Measurements from ENCODE around the gene SLC39A8. TPM values are rescaled to one million over a fixed set of nuclear protein-coding genes. Genes with fewer than 3 reads are reported as not detected.

Gene SLC39A8
- total RNA-seq, 1 donor from 2014 or later: 6.6 TPM

GRCh38 chr4:102259081-102259480 lies 86.2 kb downstream of the SLC39A8 start:
- no peak for TF ChIP-seq CTCF (conservative IDR thresholded peaks at IDR 0.05; ENCODE audit: low read depth, low read length)
- no peak overlapping the region for H3K4me3 ChIP-seq (ENCODE audit: low read depth, low read length)
- DNase-seq (ENCODE audit: low read depth): no peak

- no peak overlapping the region for H3K4me3 ChIP-seq (ENCODE audit: low read depth, low read length)
- DNase-seq (ENCODE audit: low read depth): no peak
- no peak for TF ChIP-seq CTCF (conservative IDR thresholded peaks at IDR 0.05; ENCODE audit: low read depth, low read length)
Observed at GRCh38 chr4:102256321-102256720, 89.0 kb downstream of the SLC39A8 start.

DNA sequence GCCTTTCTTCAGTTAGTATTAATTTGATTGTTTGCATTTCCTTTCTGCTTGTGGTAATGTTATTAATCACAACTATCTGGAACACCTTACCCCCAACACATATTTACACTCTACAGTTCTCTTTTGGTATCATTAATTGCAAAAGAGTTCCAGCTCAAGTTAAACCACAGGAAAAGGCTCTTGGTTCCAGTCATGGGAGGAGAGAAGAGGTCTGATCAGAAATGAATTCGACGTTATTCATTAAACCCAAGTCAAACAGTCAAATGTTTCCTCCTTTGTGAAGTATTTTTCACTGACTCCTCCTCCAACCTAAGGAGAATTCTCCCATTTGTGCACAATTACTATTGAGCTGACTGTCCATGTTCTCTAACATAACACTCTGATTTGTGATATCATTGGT lies 91.4 kb downstream of the SLC39A8 start:
- TF ChIP-seq CTCF (conservative IDR thresholded peaks at IDR 0.05; ENCODE audit: low read depth, low read length): no peak
- DNase-seq (ENCODE audit: low read depth): peak; percentile 27
- H3K4me3 ChIP-seq (ENCODE audit: low read depth, low read length): no peak overlapping the region

- TF ChIP-seq CTCF (conservative IDR thresholded peaks at IDR 0.05; ENCODE audit: low read depth, low read length): no peak
Observed at GRCh38 chr4:102252171-102252570, 93.1 kb downstream of the SLC39A8 start.

DNA sequence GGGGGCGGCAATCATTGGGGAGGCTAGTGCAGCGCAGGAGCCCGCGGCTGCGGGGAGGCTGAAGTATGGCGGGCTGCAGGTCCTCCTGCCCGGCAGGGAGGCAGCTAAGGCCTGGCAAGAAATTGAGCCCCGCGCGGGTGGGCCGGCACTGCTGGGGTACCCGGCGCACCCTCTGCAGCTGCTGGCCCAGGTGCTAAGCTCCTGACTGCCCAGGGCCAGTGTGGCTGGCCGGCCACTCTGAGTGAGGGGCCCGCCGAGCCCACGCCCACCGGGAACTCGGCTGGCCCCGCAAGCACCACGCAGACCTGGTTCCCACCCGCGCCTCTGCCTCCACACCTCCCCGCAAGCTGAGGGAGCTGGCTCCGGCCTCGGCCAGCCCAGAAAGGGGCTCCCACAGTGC lies 94.9 kb downstream of the SLC39A8 start:
- H3K4me3 ChIP-seq (ENCODE audit: low read depth, low read length): no peak overlapping the region
- DNase-seq (ENCODE audit: low read depth): no peak
- no peak for TF ChIP-seq CTCF (conservative IDR thresholded peaks at IDR 0.05; ENCODE audit: low read depth, low read length)

More at GRCh38 chr4:102252171-102252570, 93.1 kb downstream of the SLC39A8 start:
- no peak overlapping the region for H3K4me3 ChIP-seq (ENCODE audit: low read depth, low read length)
- DNase-seq (ENCODE audit: low read depth): no peak

DNA sequence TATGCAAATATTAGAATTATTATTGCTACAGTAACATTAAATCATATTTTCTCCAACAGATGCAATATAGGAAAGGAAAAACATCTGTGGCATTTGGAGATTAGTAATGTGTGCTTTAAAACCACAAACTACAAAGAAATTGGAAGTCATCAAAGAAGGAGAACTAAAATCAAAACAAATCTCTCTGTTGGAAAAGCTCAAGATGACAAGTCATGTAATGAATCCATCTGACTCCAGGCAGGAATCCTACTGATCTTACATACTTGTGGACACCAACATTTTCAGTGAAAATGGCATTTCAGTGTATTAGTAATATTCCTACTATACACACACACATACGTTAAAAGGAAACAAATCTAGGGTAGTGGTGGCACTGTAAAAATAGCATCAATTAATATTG lies 98.2 kb downstream of the SLC39A8 start:
- H3K4me3 ChIP-seq (ENCODE audit: low read depth, low read length): no peak overlapping the region
- DNase-seq (ENCODE audit: low read depth): no peak
- no peak for TF ChIP-seq CTCF (conservative IDR thresholded peaks at IDR 0.05; ENCODE audit: low read depth, low read length)

- no peak overlapping the region for H3K4me3 ChIP-seq (ENCODE audit: low read depth, low read length)
- no peak for TF ChIP-seq CTCF (conservative IDR thresholded peaks at IDR 0.05; ENCODE audit: low read depth, low read length)
- DNase-seq (ENCODE audit: low read depth): no peak
Observed at GRCh38 chr4:102246416-102246815, 98.9 kb downstream of the SLC39A8 start.

Measured in epithelial cell of proximal tubule (primary cell).